22Rv1 (cell line): ENCODE results near the gene CENATAC.

Experiments used
- CTCF ChIP-seq: fragments of 450-650 bp; IDR thresholded peaks from 2 replicates; pipeline ENCODE4 v1.5.1; 2017; ENCODE audit warnings: mild to moderate bottlenecking
- ZFX ChIP-seq: fragments of 450-650 bp; IDR thresholded peaks from 2 replicates; pipeline ENCODE4 v1.6.1; 2017; ENCODE audit warnings: antibody characterized with exemption, borderline replicate concordance

- TF ChIP-seq CTCF (no peak), ZFX (no peak)
These were observed 30.6 kb downstream of the CENATAC start for GRCh38 chr11:119028346-119029068.
